H1 (cell line): ENCODE results near the gene S100A11. TPM values are rescaled to one million over a fixed set of nuclear protein-coding genes. Genes with fewer than 3 reads are reported as not detected.

Experiments used
- ATF2 ChIP-seq: IDR thresholded peaks from 2 replicates; pipeline ENCODE4 v1.6.1; 2012; ENCODE audit warnings: low read length, inconsistent platforms
- BACH1 ChIP-seq: IDR thresholded peaks from 2 replicates; pipeline ENCODE4 v1.6.1; 2012; ENCODE audit warnings: low read length, improper control_type of control experiment
- BRCA1 ChIP-seq: IDR thresholded peaks from 2 replicates; pipeline ENCODE4 v1.6.1; 2012; ENCODE audit warnings: low read depth, low read length, improper control_type of control experiment
- CBX5 ChIP-seq: fragments of 300-800, 300-1000 bp; sonication (generic); IDR thresholded peaks from 2 replicates; pipeline ENCODE4 v1.7.1; 2016; ENCODE audit warnings: antibody characterized with exemption, low read length, low read depth
- GABPA ChIP-seq: IDR thresholded peaks from 2 replicates; pipeline ENCODE4 v1.6.1; 2011; ENCODE audit warnings: mild to moderate bottlenecking, low read length, moderate library complexity, borderline replicate concordance; ENCODE audit not compliant: insufficient read depth
- HDAC6 ChIP-seq: IDR thresholded peaks from one replicate; pipeline ENCODE4 v1.7.1; 2012; ENCODE audit warnings: low read depth, mild to moderate bottlenecking, inconsistent platforms, low read length, moderate library complexity
- NANOG ChIP-seq: IDR thresholded peaks from 2 replicates; pipeline ENCODE4 v1.6.1; 2011; ENCODE audit warnings: low read length, low read depth, mild to moderate bottlenecking, inconsistent platforms; ENCODE audit not compliant: insufficient read depth, poor library complexity, severe bottlenecking
- NRF1 ChIP-seq: IDR thresholded peaks from 2 replicates; pipeline ENCODE4 v1.6.1; 2011; ENCODE audit warnings: mild to moderate bottlenecking, low read depth, low read length, improper control_type of control experiment
- PHF8 ChIP-seq: fragments of 200-600 bp; sonication (generic); conservative IDR thresholded peaks from 2 replicates; pipeline ENCODE4 v1.7.1; 2012; ENCODE audit warnings: low read depth, mild to moderate bottlenecking, inconsistent platforms, low read length, moderate library complexity
- RBBP5 ChIP-seq: IDR thresholded peaks from 2 replicates; pipeline ENCODE4 v1.7.1; 2012; ENCODE audit warnings: low read depth, mild to moderate bottlenecking, inconsistent platforms, low read length, moderate library complexity, borderline replicate concordance
- RNF2 ChIP-seq: fragments of 200-900, 300-1000 bp; sonication (generic); IDR thresholded peaks from 2 replicates; pipeline ENCODE4 v1.7.1; 2016; ENCODE audit warnings: borderline replicate concordance, low read depth, mild to moderate bottlenecking, antibody characterized with exemption, low read length; ENCODE audit not compliant: poor library complexity, severe bottlenecking; ENCODE audit errors: missing control alignments
- SIRT6 ChIP-seq: IDR thresholded peaks from one replicate; pipeline ENCODE4 v1.7.1; 2012; ENCODE audit warnings: low read length, inconsistent platforms
- SP1 ChIP-seq: IDR thresholded peaks from 2 replicates; pipeline ENCODE4 v1.6.1; 2011; ENCODE audit warnings: low read depth, low read length
- SP2 ChIP-seq: IDR thresholded peaks from 2 replicates; pipeline ENCODE4 v1.6.1; 2012; ENCODE audit warnings: mild to moderate bottlenecking, low read length, inconsistent platforms
- SP4 ChIP-seq: IDR thresholded peaks from 2 replicates; pipeline ENCODE4 v1.6.1; 2012; ENCODE audit warnings: low read length, inconsistent platforms
- SRF ChIP-seq: IDR thresholded peaks from 2 replicates; pipeline ENCODE4 v1.6.1; 2011; ENCODE audit warnings: mild to moderate bottlenecking, low read depth, low read length, moderate library complexity
- SUZ12 ChIP-seq: fragments of 200-600 bp; sonication (generic); IDR thresholded peaks from 2 replicates; pipeline ENCODE4 v1.6.1; 2012; ENCODE audit warnings: mild to moderate bottlenecking, inconsistent platforms, low read length, moderate library complexity, mixed read lengths
- TAF1 ChIP-seq: IDR thresholded peaks from 2 replicates; pipeline ENCODE4 v1.6.1; 2011; ENCODE audit warnings: mild to moderate bottlenecking, low read depth, low read length
- TBP ChIP-seq: IDR thresholded peaks from 2 replicates; pipeline ENCODE4 v1.6.1; 2011; ENCODE audit warnings: low read depth, low read length, improper control_type of control experiment
- TCF12 ChIP-seq: IDR thresholded peaks from 2 replicates; pipeline ENCODE4 v1.6.1; 2011; ENCODE audit warnings: low read depth, mild to moderate bottlenecking, low read length
- USF2 ChIP-seq: IDR thresholded peaks from 2 replicates; pipeline ENCODE4 v1.6.1; 2011; ENCODE audit warnings: low read length, improper control_type of control experiment
- polyA plus RNA-seq, 7 experiments: library from polyadenylated mRNA; depleted of rRNA in 3 of 7; stranded (reverse) in 5 of 7; unstranded in 2 of 7; fragments of >200 nt in 5 of 7; fragments of 200-250 nt in 2 of 7; gene quantifications; 1 replicate in 5 of 7; 2 replicates in 1 of 7; 4 replicates in 1 of 7; pipeline versions ENCODE4 v1.2.1 to v1.2.3, GENCODE V29; 2011 to 2013; ENCODE audit warnings: missing spikeins in 2 of 7, mixed read lengths in 2 of 7
- total RNA-seq: library from RNA; stranded (reverse); fragmentation: NEBNext Ultra II Directional; extraction: Animal tissue kit (Norgen Biotek cat#: 25700); gene quantifications from 2 replicates; pipeline ENCODE4 v1.2.1, GENCODE V29; 2021
- TF ChIP-seq, protein P1 (sequence below): IDR thresholded peaks from 2 replicates; pipeline ENCODE4 v1.6.1; 2012; ENCODE audit warnings: inconsistent platforms

The S100A11 gene
- total and polyA plus RNA-seq, 2 of the 8 experiments (the other 6 are each of a cell fraction or from before 2014, with no cell fraction given): 120 to 343 TPM

GRCh38 chr1:151993734-151994496 is 42.9 kb downstream of the S100A11 start, which contains the start of gene S100A10 (continued):
- TF ChIP-seq SUZ12: no peak
- no peak for TF ChIP-seq SIRT6
- peak; percentile 9; the same call in 1 of the 2 replicates for TF ChIP-seq RBBP5
- TF ChIP-seq TCF12: no peak
- no peak for TF ChIP-seq NANOG
- no peak for TF ChIP-seq ATF2
- TF ChIP-seq HDAC6: no peak
- TF ChIP-seq NRF1: no peak
- TF ChIP-seq GABPA: no peak
- no peak for TF ChIP-seq USF2
- TF ChIP-seq SP4: no peak
- no peak for TF ChIP-seq SRF
- no peak for TF ChIP-seq BRCA1
- TF ChIP-seq SP2: no peak
- no peak for TF ChIP-seq RNF2
- TF ChIP-seq CBX5: no peak
- no peak; the same call in 1 of the 2 replicates for TF ChIP-seq PHF8
- 0 out of 2 replicates have a peak, but pooled peaks have one; percentile 4 for TF ChIP-seq TBP
- TF ChIP-seq BACH1: no peak
- TF ChIP-seq SP1: no peak
- TF ChIP-seq, protein P1, sequence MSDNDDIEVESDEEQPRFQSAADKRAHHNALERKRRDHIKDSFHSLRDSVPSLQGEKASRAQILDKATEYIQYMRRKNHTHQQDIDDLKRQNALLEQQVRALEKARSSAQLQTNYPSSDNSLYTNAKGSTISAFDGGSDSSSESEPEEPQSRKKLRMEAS: peak; percentile 86
- peak; percentile 51; the same call in 1 of the 2 replicates for TF ChIP-seq TAF1
